Right lobe of liver (tissue), 4 donors: Measurements from ENCODE around the gene SUPV3L1.

Experiments used
- CTCF ChIP-seq, 4 donors: fragments of 200-600 bp in 3 of 4; fragments of 450-650 bp in 1 of 4; IDR thresholded peaks; one replicate each; pipeline versions ENCODE4 v1.5.1 to v1.8.0; 2016 to 2022; ENCODE audit warnings: antibody characterized with exemption in 4 of 4, mild to moderate bottlenecking in 2 of 4
- POLR2A ChIP-seq: fragments of 450-650 bp; IDR thresholded peaks from one replicate; pipeline ENCODE4 v1.6.1; 2017; ENCODE audit warnings: antibody characterized with exemption, mild to moderate bottlenecking
- donor health status: DM: no; HTN: no; CAD: no.
- donor health status: DM: no; HTN: no; CAD: no.
- donor health status: DM: no; HTN: yes; CAD: no.

- TF ChIP-seq CTCF (IDR thresholded peaks at IDR 0.05): no peak
- no peak for TF ChIP-seq POLR2A
Observed at GRCh38 chr10:69242852-69243212, 62.8 kb downstream of the SUPV3L1 start.
